Hematopoietic multipotent progenitor cell treated with erythropoietin and hydrocortisone succinate and interleukin-3 and kit ligand, for 4 days (in vitro differentiated cells): Measurements from ENCODE around the gene EWSR1.
A peak's percentile ranks its signal among the peaks of the same experiment; 100 is the strongest.
"Not testable (repeated sequence)": the region's sequence is repeated elsewhere in the genome, so short reads cannot be mapped to it uniquely, and the experiment has no call there.

ENCODE experiments used
- DNase-seq: peaks from one replicate; pipeline ENCODE4 v3.0.0-alpha.2; 2015

EWSR1 gene

GRCh38 chr22:29341056-29341848 is 73.2 kb downstream of the EWSR1 start:
- DNase-seq: no peak

- DNase-seq: no peak
These were observed 73.7 kb downstream of the EWSR1 start for GRCh38 chr22:29341849-29342127.

GRCh38 chr22:29342177-29342576 is 74.1 kb downstream of the EWSR1 start:
- DNase-seq: peak; percentile 24

- peak; percentile 32 for DNase-seq
These were observed 74.7 kb downstream of the EWSR1 start for GRCh38 chr22:29342577-29343312.

GRCh38 chr22:29343313-29343805 is 75.3 kb downstream of the EWSR1 start:
- no peak for DNase-seq

- DNase-seq: no peak
These were observed 76.1 kb downstream of the EWSR1 start for GRCh38 chr22:29344137-29344536.

GRCh38 chr22:29344889-29345288 is 76.8 kb downstream of the EWSR1 start:
- not testable (repeated sequence) for DNase-seq

- no peak for DNase-seq
These were observed 77.9 kb downstream of the EWSR1 start for GRCh38 chr22:29345932-29346331.

GRCh38 chr22:29346659-29347058 is 78.6 kb downstream of the EWSR1 start:
- DNase-seq: no peak

- no peak for DNase-seq
These were observed 80.0 kb downstream of the EWSR1 start for GRCh38 chr22:29348041-29348440.

- DNase-seq: no peak
These were observed 80.9 kb downstream of the EWSR1 start for GRCh38 chr22:29348956-29349355.
